GM19455 (cell line): Measurements from ENCODE around the gene CCNL1.

Experiments used
- ATAC-seq: cut with Tn5 transposase; IDR thresholded peaks from one replicate; pipeline ENCODE4 v1.9.1; 2021; ENCODE audit not compliant: unreplicated experiment

The CCNL1 gene

GRCh38 chr3:157147099-157147803 lies 12.7 kb downstream of the CCNL1 start:
- no peak for ATAC-seq

GRCh38 chr3:157145606-157146322 lies 14.2 kb downstream of the CCNL1 start:
- ATAC-seq, result no peak

GRCh38 chr3:157142315-157142714 lies 17.6 kb downstream of the CCNL1 start:
- no peak for ATAC-seq

- no peak for ATAC-seq
These were observed 19.9 kb downstream of the CCNL1 start for GRCh38 chr3:157139938-157140534.

- ATAC-seq, result no peak
These were observed 23.1 kb downstream of the CCNL1 start for GRCh38 chr3:157136647-157137387.

GRCh38 chr3:157135671-157136396 lies 24.1 kb downstream of the CCNL1 start:
- no peak for ATAC-seq

- peak; percentile 58 for ATAC-seq
These were observed 25.2 kb downstream of the CCNL1 start for GRCh38 chr3:157134620-157135191.

GRCh38 chr3:157133434-157134320 lies 26.3 kb downstream of the CCNL1 start:
- ATAC-seq, result no peak

- no peak for ATAC-seq
These were observed 27.0 kb downstream of the CCNL1 start for GRCh38 chr3:157132936-157133335.

- ATAC-seq, result no peak
These were observed 27.6 kb downstream of the CCNL1 start for GRCh38 chr3:157132341-157132740.

GRCh38 chr3:157131861-157132260 lies 28.1 kb downstream of the CCNL1 start:
- ATAC-seq, result no peak

- no peak for ATAC-seq
These were observed 29.3 kb downstream of the CCNL1 start for GRCh38 chr3:157130467-157131251.

GRCh38 chr3:157129803-157130466 lies 30.0 kb downstream of the CCNL1 start:
- no peak for ATAC-seq

- ATAC-seq, result peak; percentile 31
These were observed 30.9 kb downstream of the CCNL1 start for GRCh38 chr3:157128771-157129681.

- peak; percentile 51 for ATAC-seq
These were observed 31.8 kb downstream of the CCNL1 start for GRCh38 chr3:157127831-157128767.

- no peak for ATAC-seq
These were observed 32.7 kb downstream of the CCNL1 start for GRCh38 chr3:157127268-157127667.
